Esophagus muscularis mucosa (tissue), 3 donors: ENCODE results near the gene OR10V1.

Source experiments
- POLR2A ChIP-seq: fragments of 450-650 bp; IDR thresholded peaks from one replicate; pipeline ENCODE4 v1.6.1; 2017; ENCODE audit warnings: antibody characterized with exemption, moderate library complexity, mild to moderate bottlenecking, low read depth
- POLR2AphosphoS5 ChIP-seq, 2 donors: sonication (generic); formaldehyde crosslinking; IDR thresholded peaks; one replicate each; pipeline ENCODE4 v1.6.1; 2017; ENCODE audit warnings: antibody characterized with exemption in 2 of 2
- TF ChIP-seq, protein P1 (sequence below), 3 experiments: fragments of 200-600 bp in 2 of 3; fragments of 450-650 bp in 1 of 3; sonication (generic) in 2 of 3; IDR thresholded peaks; one replicate each; pipeline ENCODE4 v1.5.1; 2017 to 2019; ENCODE audit warnings: antibody characterized with exemption in 3 of 3, mild to moderate bottlenecking in 2 of 3, moderate library complexity in 1 of 3

DNA sequence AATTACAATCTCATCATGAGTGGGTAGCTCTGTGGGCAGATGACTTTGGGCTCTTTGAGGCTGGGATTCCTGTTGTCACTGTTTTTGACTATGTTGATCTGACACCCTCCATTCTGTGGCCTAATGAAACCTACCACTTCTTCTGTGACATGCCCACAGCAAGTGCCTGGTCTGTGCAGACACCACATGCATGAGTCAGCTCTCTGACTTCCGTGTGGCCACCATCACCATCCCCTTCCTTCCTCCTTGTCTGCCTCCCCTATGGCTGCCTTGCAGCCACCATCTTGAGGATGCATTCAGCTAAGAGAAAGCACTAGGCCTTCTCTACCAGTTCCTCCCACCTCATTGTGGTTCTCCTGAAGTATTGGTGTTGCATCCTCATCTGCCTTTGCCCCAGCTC lies 15.3 kb upstream of the OR10V1 start:
- TF ChIP-seq, protein P1, sequence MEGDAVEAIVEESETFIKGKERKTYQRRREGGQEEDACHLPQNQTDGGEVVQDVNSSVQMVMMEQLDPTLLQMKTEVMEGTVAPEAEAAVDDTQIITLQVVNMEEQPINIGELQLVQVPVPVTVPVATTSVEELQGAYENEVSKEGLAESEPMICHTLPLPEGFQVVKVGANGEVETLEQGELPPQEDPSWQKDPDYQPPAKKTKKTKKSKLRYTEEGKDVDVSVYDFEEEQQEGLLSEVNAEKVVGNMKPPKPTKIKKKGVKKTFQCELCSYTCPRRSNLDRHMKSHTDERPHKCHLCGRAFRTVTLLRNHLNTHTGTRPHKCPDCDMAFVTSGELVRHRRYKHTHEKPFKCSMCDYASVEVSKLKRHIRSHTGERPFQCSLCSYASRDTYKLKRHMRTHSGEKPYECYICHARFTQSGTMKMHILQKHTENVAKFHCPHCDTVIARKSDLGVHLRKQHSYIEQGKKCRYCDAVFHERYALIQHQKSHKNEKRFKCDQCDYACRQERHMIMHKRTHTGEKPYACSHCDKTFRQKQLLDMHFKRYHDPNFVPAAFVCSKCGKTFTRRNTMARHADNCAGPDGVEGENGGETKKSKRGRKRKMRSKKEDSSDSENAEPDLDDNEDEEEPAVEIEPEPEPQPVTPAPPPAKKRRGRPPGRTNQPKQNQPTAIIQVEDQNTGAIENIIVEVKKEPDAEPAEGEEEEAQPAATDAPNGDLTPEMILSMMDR (IDR thresholded peaks at IDR 0.05), result no peak
- TF ChIP-seq POLR2A, result no peak
- TF ChIP-seq POLR2AphosphoS5 (IDR thresholded peaks at IDR 0.05), result no peak
